Right lobe of liver (tissue), 4 donors: ENCODE results near the gene GNAI3.

Experiments used
- CTCF ChIP-seq, 4 donors: fragments of 200-600 bp in 3 of 4; fragments of 450-650 bp in 1 of 4; IDR thresholded peaks; one replicate each; pipeline versions ENCODE4 v1.5.1 to v1.8.0; 2016 to 2022; ENCODE audit warnings: antibody characterized with exemption in 4 of 4, mild to moderate bottlenecking in 2 of 4
- POLR2A ChIP-seq: fragments of 450-650 bp; IDR thresholded peaks from one replicate; pipeline ENCODE4 v1.6.1; 2017; ENCODE audit warnings: antibody characterized with exemption, mild to moderate bottlenecking
- donor health status: DM: no; HTN: no; CAD: no.
- donor health status: DM: no; HTN: no; CAD: no.
- donor health status: DM: no; HTN: yes; CAD: no.

- TF ChIP-seq CTCF (IDR thresholded peaks at IDR 0.05) (no peak), POLR2A (no peak)
Observed at GRCh38 chr1:109557520-109557919, 9.1 kb downstream of the GNAI3 start.
